Small intestine (tissue), 7 donors: ENCODE data around the gene PLXNC1. TPM values are rescaled to one million over a fixed set of nuclear protein-coding genes. Genes with fewer than 3 reads are reported as not detected.

Source experiments
- DNase-seq, 2 donors: peaks; one replicate each; pipeline versions ENCODE4 v3.0.0 to v3.0.0-alpha.2; 2013
- FAIRE-seq: peaks from 2 replicates; lab custom pipeline; 2012; peaks lifted over from hg19 to GRCh38; lab: Jason Lieb, UNC
- H3K27ac ChIP-seq, 3 donors: one replicate each; pipeline ENCODE4 v1.5.1; 2013; ENCODE audit warnings: low read length in 2 of 3, mild to moderate bottlenecking in 2 of 3, control low read depth in 1 of 3, inconsistent platforms in 1 of 3, low read depth in 1 of 3, moderate library complexity in 1 of 3
- H3K27me3 ChIP-seq, 3 donors: one replicate each; pipeline ENCODE4 v1.6.1; 2013; ENCODE audit warnings: low read length in 3 of 3, inconsistent platforms in 1 of 3; ENCODE audit not compliant: control insufficient read depth in 3 of 3, insufficient read depth in 3 of 3
- H3K36me3 ChIP-seq, 3 donors: one replicate each; pipeline ENCODE4 v1.6.1; 2013; ENCODE audit warnings: low read length in 3 of 3, inconsistent platforms in 1 of 3, low read depth in 1 of 3, mild to moderate bottlenecking in 1 of 3, moderate library complexity in 1 of 3; ENCODE audit not compliant: control insufficient read depth in 3 of 3, insufficient read depth in 2 of 3
- H3K4me1 ChIP-seq, 3 donors: one replicate each; pipeline ENCODE4 v1.6.1; 2013; ENCODE audit warnings: low read length in 2 of 3, inconsistent platforms in 1 of 3, low read depth in 1 of 3, mild to moderate bottlenecking in 1 of 3, moderate library complexity in 1 of 3; ENCODE audit not compliant: control insufficient read depth in 3 of 3, insufficient read depth in 2 of 3
- H3K4me3 ChIP-seq, 3 donors: one replicate each; pipeline ENCODE4 v1.5.1; 2013; ENCODE audit warnings: low read length in 3 of 3, control low read depth in 1 of 3, inconsistent platforms in 1 of 3, low read depth in 1 of 3, mild to moderate bottlenecking in 1 of 3, moderate library complexity in 1 of 3
- H3K9me3 ChIP-seq, 2 donors: one replicate each; pipeline ENCODE4 v1.6.1; 2013; ENCODE audit warnings: low read depth in 1 of 2, low read length in 1 of 2; ENCODE audit not compliant: control insufficient read depth in 2 of 2, insufficient read depth in 1 of 2
- WGBS, 3 donors: extraction: QIAGEN DNeasy Blood & Tissue Kit; methylation state at CpG; one replicate each; pipeline ENCODE4 v1.1.7; 2013; 5-methylcytosine and 5-hydroxymethylcytosine counted together
- polyA plus RNA-seq, 4 donors: library from polyadenylated mRNA; stranded (reverse) in 3 of 4; unstranded in 1 of 4; fragments of 200-250 nt in 3 of 4; fragments of 120-200 nt in 1 of 4; gene quantifications; one replicate each; pipeline versions ENCODE4 v1.2.1 to v1.2.3, GENCODE V29; 2013
- donor health status: healthy with polysubstance abuse.
- donor health status: control.
- donor health status: control.
- donor health status: Bipolar disorder and iron deficiency.
- donor health status: healthy.

Gene PLXNC1
- polyA plus RNA-seq, 4 donors, result 0.22 to 20.5 (median 1.2) TPM

DNA sequence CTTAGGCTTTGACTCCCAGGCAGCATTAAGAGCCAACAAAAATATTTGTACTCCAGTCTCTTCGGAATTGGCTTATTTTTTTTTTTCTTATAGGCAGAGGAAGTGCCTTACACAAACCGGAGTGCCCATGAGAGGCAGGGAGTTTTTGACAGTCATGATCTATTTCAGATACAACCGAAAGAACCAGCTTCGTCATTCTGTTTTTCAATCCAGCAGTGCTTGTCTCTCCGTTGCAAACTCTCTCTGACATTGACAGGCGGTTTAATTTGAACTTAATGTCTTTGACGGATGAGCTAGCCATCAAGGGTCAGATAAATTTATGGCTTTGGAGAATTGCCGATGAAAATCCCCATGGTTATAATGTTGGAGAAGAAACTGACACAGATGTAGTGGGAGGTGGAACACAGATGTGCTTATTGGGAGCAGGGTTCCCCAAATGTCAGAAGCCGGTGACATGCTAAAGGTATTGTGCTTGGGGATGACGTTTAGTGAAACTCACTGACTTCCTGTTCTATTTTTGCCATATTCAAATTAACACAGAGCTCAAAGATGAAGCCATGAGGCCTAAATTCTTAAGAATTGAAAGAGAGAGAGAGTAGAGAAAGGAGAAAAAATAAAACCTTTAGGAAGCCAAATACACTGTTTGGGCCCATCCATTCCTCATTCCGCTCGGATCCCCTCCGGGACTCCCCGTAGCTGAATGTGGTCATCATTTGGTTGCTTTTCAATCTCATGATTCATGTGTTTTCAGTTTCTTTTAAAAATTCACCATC, 59.7 kb downstream of the PLXNC1 start:
- no peaks in the 10 kb centered on the region for H3K27me3 ChIP-seq
- WGBS, 3 donors, result 51 to 72% (median 63%) methylated on average over 14 of the region's 14 CpGs
- H3K4me3 ChIP-seq, result no peak overlapping the region
- H3K36me3 ChIP-seq, result peaks cover 0 to 3% (median 0%) of the 10 kb centered on the region in 3 donors
- H3K4me1 ChIP-seq, result peaks cover 0 to 3% (median 0%) of the 10 kb centered on the region in 3 donors
- H3K9me3 ChIP-seq, result no peaks in the 10 kb centered on the region
- DNase-seq (peak in 1 of 2 donors; percentile 18), FAIRE-seq (no peak)
- peak overlapping the region in 2 of 3 donors; percentile 48 to 90 for H3K27ac ChIP-seq

DNA sequence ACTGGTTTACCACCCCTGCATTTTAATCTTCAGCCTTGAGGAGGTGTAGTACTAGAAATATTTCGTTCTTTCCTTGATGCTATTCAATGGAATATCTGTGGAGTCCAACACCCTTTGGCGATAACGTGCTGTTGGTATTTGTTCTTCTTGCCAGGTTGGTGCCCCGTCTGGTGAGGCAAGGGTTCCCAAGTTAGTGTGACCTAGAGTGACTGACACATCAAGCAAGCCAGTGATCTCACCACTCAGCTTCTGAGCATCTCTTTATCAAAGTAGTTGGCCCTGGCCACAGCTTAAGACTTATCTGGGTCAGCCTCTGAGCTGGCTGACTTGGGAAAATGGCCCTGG, 60.2 kb downstream of the PLXNC1 start:
- no peak for DNase-seq
- Histone ChIP-seq H3K4me3 (no peak overlapping the region), H3K4me1 (peaks cover 0 to 3% (median 0%) of the 10 kb centered on the region in 3 donors), H3K27me3 (no peaks in the 10 kb centered on the region), H3K9me3 (no peaks in the 10 kb centered on the region), H3K36me3 (peaks cover 0 to 3% (median 0%) of the 10 kb centered on the region in 3 donors), H3K27ac (peak overlapping the region in 2 of 3 donors; percentile 48 to 90)
- WGBS, 3 donors, result 67 to 86% (median 83%) methylated on average over 4 of the region's 4 CpGs
- FAIRE-seq, result no peak

DNA sequence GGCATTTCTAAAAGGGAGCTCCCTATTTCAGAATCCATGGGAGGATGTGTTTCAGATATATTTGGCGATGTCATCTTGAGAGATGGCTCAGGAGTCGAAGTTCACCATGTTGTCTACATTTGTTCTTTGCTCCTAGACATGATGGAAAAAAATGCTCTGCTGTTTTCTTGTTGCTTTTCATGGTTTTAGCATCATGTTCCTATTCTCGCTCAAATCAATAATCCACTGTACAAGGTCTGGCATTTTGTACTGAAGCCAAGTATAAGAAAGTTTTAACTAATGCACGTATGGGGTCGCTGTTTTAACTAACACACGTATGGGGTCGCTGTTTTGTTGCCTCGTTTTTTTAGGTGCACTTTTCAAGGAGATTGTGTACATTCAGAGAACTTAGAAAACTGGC, 60.9 kb downstream of the PLXNC1 start:
- 75 to 81% (median 80%) methylated on average over 8 of the region's 8 CpGs for WGBS, 3 donors
- no peak overlapping the region for H3K4me3 ChIP-seq
- DNase-seq, result no peak
- no peaks in the 10 kb centered on the region for H3K27me3 ChIP-seq
- no peak overlapping the region for H3K27ac ChIP-seq
- no peak for FAIRE-seq
- H3K36me3 ChIP-seq, result peaks cover 0 to 3% (median 0%) of the 10 kb centered on the region in 3 donors
- peaks cover 0 to 3% (median 0%) of the 10 kb centered on the region in 3 donors for H3K4me1 ChIP-seq
- H3K9me3 ChIP-seq, result no peaks in the 10 kb centered on the region

DNA sequence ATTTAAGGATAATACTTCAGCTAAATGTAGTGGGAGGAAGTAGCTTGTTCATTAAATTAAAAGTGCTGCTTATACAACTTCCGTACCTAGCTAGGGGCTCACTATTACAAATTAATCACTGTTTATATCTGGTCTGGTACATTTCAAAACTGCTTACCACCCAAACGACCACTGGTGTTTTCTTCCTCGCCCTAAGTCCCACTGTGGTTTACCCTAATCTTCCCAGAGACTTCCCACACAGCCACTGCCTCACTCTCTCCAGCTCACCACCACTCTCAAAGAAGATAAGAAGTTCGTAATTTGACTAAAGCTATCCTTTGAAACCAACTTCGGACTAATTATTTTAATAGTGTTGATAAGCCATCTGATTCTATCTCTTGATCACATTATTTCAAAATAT, 62.6 kb downstream of the PLXNC1 start:
- H3K27ac ChIP-seq, result no peak overlapping the region
- H3K27me3 ChIP-seq, result no peaks in the 10 kb centered on the region
- no peak overlapping the region for H3K4me3 ChIP-seq
- no peaks in the 10 kb centered on the region for H3K9me3 ChIP-seq
- H3K4me1 ChIP-seq, result peaks cover 0 to 3% (median 0%) of the 10 kb centered on the region in 3 donors
- no peak for DNase-seq
- no peak for FAIRE-seq
- 49 to 63% (median 57%) methylated on average over 5 of the region's 5 CpGs for WGBS, 3 donors
- peaks cover 0 to 4% (median 0%) of the 10 kb centered on the region in 3 donors for H3K36me3 ChIP-seq

DNA sequence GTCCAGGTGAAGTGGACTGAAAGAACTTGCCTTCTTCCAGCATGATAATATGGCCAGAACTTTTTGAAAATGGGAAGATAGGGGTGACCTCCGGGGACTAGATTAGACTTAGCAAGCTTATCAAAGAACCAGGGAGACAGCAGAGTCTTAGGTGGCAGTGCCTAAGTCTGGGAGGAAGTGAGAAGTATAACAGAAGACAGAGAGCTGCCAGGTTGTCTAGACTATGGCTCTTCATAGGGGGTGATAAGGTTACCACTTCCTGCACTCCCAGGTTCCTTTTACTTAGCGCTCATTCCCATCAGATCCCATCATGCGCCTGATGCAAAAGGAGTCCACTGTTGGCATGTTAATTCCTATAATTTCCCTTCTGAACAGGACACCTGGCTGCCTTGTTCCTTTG, 69.9 kb downstream of the PLXNC1 start:
- Histone ChIP-seq H3K4me3 (no peak overlapping the region), H3K36me3 (peaks cover 0 to 9% (median 0%) of the 10 kb centered on the region in 3 donors), H3K4me1 (no peaks in the 10 kb centered on the region), H3K27me3 (no peaks in the 10 kb centered on the region), H3K9me3 (no peaks in the 10 kb centered on the region), H3K27ac (no peak overlapping the region)
- FAIRE-seq (no peak), DNase-seq (no peak)
- 88 to 95% (median 90%) methylated on average over 3 of the region's 3 CpGs for WGBS, 3 donors

DNA sequence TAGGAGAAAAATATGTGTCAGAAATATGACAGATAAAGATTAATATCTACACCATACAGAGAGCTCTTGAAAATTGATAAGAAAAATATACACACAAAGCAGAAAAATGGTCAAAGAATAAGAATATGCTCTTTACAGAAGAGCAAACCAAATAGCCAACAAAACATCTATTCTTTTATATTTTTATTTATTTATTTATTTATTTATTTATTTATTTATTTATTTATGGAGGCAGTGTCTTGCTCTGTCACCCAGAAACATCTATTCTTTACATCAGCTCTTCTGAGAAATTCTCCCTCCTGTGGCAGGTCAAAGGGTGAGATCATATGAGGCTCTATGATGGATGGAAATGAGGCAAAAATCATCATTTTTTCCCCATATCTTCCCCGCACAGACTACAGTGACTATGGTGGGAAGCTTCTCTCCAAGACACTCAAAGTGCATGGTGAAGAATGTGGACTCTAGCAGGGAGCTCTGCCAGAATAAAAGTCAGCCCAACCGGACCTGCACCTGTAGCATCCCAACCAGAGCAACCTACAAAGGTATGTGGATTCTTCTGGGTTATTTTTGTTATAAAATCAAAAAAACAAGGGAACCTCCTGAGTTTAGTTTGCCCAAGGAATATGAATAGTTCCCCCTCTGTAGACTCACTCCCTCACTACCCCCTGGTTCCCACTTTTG, 71.4 kb downstream of the PLXNC1 start:
- no peak for DNase-seq
- H3K36me3 ChIP-seq, result peaks cover 0 to 18% (median 0%) of the 10 kb centered on the region in 3 donors
- no peak overlapping the region for H3K27ac ChIP-seq
- H3K27me3 ChIP-seq, result no peaks in the 10 kb centered on the region
- H3K9me3 ChIP-seq, result no peaks in the 10 kb centered on the region
- no peak overlapping the region for H3K4me3 ChIP-seq
- 87 to 95% (median 90%) methylated on average over 2 of the region's 2 CpGs for WGBS, 3 donors
- FAIRE-seq, result no peak
- H3K4me1 ChIP-seq, result no peaks in the 10 kb centered on the region

DNA sequence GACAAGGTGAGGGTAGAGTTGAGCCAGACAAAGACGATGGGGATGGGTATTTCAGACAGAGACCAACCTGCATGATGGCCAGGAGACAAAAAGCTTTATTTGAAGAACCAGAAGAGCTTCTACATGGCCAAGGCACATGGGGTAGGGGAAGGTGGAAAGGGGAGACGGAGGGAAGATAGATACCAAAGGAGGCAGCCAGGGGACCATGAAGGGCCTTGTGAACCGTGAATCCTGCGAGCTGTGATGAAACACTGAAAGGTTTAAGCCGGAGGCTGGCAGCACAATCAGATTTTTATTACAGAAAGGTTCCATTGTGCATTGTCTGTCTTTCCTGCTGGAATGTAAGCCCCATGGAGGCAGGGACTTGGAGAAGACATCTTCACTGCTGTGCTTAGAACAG, 72.4 kb downstream of the PLXNC1 start:
- H3K36me3 ChIP-seq, result peaks cover 0 to 26% (median 0%) of the 10 kb centered on the region in 3 donors
- H3K27ac ChIP-seq, result no peak overlapping the region
- H3K4me3 ChIP-seq, result no peak overlapping the region
- 72 to 90% (median 85%) methylated on average over 5 of the region's 5 CpGs for WGBS, 3 donors
- H3K9me3 ChIP-seq, result no peaks in the 10 kb centered on the region
- no peak for DNase-seq
- no peak for FAIRE-seq
- H3K4me1 ChIP-seq, result no peaks in the 10 kb centered on the region
- H3K27me3 ChIP-seq, result no peaks in the 10 kb centered on the region

DNA sequence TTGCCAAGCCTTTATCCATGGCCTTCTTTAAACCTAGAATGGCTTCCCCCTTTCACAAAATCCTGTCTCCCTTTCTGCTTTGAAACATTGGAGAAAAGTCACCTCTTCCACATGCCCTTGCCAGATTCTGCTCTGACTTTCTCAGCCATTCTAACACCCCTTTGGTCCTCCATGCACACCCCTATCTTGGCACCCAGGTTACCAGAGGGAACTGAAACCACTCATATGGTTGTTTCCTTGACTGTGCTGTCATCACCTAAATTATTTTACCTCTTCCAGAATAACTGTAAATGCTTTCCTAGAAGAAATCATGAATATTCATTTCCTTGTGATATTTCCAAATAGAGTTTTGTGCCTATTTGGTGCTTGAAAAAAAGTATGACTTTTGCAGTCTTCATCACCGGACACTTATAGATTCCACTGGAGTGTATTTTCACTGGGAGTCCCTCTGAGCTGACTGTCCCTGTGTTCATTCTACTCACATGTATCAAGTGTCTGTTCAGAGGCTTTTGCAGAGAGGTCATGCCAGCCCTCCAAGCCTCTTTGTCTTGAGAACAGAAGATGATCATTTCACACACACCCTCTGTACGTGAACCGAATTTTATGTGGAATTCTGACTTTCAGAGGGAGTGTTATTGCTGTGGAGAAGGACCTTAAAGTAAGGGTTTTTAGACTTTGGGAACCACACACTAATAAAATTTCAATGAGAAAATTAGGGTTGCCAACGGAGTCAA, 74.1 kb downstream of the PLXNC1 start:
- H3K27ac ChIP-seq, result no peak overlapping the region
- H3K4me1 ChIP-seq, result no peaks in the 10 kb centered on the region
- peaks cover 0 to 32% (median 0%) of the 10 kb centered on the region in 3 donors for H3K36me3 ChIP-seq
- FAIRE-seq, result no peak
- H3K27me3 ChIP-seq, result no peaks in the 10 kb centered on the region
- H3K9me3 ChIP-seq, result no peaks in the 10 kb centered on the region
- DNase-seq, result no peak
- H3K4me3 ChIP-seq, result no peak overlapping the region
- 92 to 96% (median 94%) methylated on average over 4 of the region's 4 CpGs for WGBS, 3 donors
